Sciatic nerve (tissue), 2 donors: ENCODE measurements around the gene LMAN2. TPM values are rescaled to one million over a fixed set of nuclear protein-coding genes. Genes with fewer than 3 reads are reported as not detected.
A peak's percentile ranks its signal among the peaks of the same experiment; 100 is the strongest.
"Not testable (repeated sequence)": the region's sequence is repeated elsewhere in the genome, so short reads cannot be mapped to it uniquely, and the experiment has no call there.

Source experiments
- ATAC-seq: fragments of 200-7000 bp; cut with Tn5 transposase; one replicate; pipeline ENCODE4 v1.9.1; 2020; ENCODE audit warnings: mild to moderate bottlenecking, moderate library complexity
- DNase-seq: peaks from one replicate; pipeline ENCODE4 v3.0.0-alpha.2; 2020; ENCODE audit warnings: low spot score
- intact Hi-C: fragments of 100-400 bp; cut with DNase I; formaldehyde crosslinking; loops from one replicate; pipeline ENCODE4 v1.14.2; 2022
- total RNA-seq: library from RNA; stranded (reverse); fragmentation: NEBNext Ultra II Directional; extraction: Animal tissue kit (Norgen Biotek cat#: 25700); gene quantifications from one replicate; pipeline ENCODE4 v1.2.1, GENCODE V29; 2021
- donor health status: DM: no; HTN: no; CAD: no.
- donor health status: DM: no; HTN: no; CAD: no.

Gene LMAN2
- total RNA-seq, 1 donor from 2014 or later, result 70.0 TPM

GRCh38 chr5:177354711-177355110, 3.2 kb upstream of the LMAN2 start:
- ATAC-seq (no peak), DNase-seq (no peak)
- intact Hi-C loops, result no loop called here

GRCh38 chr5:177354256-177354655, 2.8 kb upstream of the LMAN2 start:
- no peak for ATAC-seq
- DNase-seq, result no peak
- intact Hi-C loops, result no loop called here

- no peak for DNase-seq
- no peak for ATAC-seq
- intact Hi-C loops, result no loop called here
Measured at GRCh38 chr5:177353093-177353492, 1.6 kb upstream of the LMAN2 start.

GRCh38 chr5:177350776-177351391, 584 bp downstream of the LMAN2 start:
- peak; percentile 18 for ATAC-seq
- intact Hi-C loops, result no loop called here

GRCh38 chr5:177349762-177350161, 1.7 kb downstream of the LMAN2 start:
- intact Hi-C loops, result no loop called here
- ATAC-seq, result no peak
- no peak for DNase-seq

More at GRCh38 chr5:177350776-177351391, 584 bp downstream of the LMAN2 start:
- DNase-seq, result no peak

- intact Hi-C loops, result no loop called here
- ATAC-seq, result no peak
Measured at GRCh38 chr5:177349362-177349647, 2.2 kb downstream of the LMAN2 start.

GRCh38 chr5:177347699-177348098, 3.8 kb downstream of the LMAN2 start:
- DNase-seq (no peak), ATAC-seq (no peak)
- intact Hi-C loops, result no loop called here

More at GRCh38 chr5:177349362-177349647, 2.2 kb downstream of the LMAN2 start:
- DNase-seq, result no peak

- ATAC-seq (no peak), DNase-seq (no peak)
- intact Hi-C loops, result no loop called here
Measured at GRCh38 chr5:177346820-177347219, 4.6 kb downstream of the LMAN2 start.

GRCh38 chr5:177344891-177345290, 6.6 kb downstream of the LMAN2 start:
- intact Hi-C loops, result no loop called here
- no peak for DNase-seq

GRCh38 chr5:177343777-177344176, 7.7 kb downstream of the LMAN2 start:
- DNase-seq (no peak), ATAC-seq (no peak)
- intact Hi-C loops, result no loop called here

More at GRCh38 chr5:177344891-177345290, 6.6 kb downstream of the LMAN2 start:
- no peak for ATAC-seq

- DNase-seq, intact Hi-C loops, ATAC-seq: not testable (repeated sequence)
Measured at GRCh38 chr5:177343000-177343399, 8.5 kb downstream of the LMAN2 start.

GRCh38 chr5:177339107-177339638, 12.3 kb downstream of the LMAN2 start:
- intact Hi-C loops, result no loop called here
- ATAC-seq, result no peak
- DNase-seq, result no peak

GRCh38 chr5:177338251-177339106, 13.0 kb downstream of the LMAN2 start:
- no peak for ATAC-seq
- DNase-seq, result no peak
- intact Hi-C loops, result no loop called here

- DNase-seq (no peak), ATAC-seq (no peak)
- intact Hi-C loops, result no loop called here
Measured at GRCh38 chr5:177336603-177337494, 14.6 kb downstream of the LMAN2 start.

GRCh38 chr5:177336112-177336511, 15.4 kb downstream of the LMAN2 start:
- DNase-seq, result no peak
- no peak for ATAC-seq
- intact Hi-C loops, result no loop called here

GRCh38 chr5:177335701-177336065, 15.8 kb downstream of the LMAN2 start:
- DNase-seq, result no peak
- ATAC-seq, result no peak
- intact Hi-C loops, result no loop called here

- ATAC-seq (no peak), DNase-seq (no peak)
- intact Hi-C loops, result no loop called here
Measured at GRCh38 chr5:177334781-177335700, 16.4 kb downstream of the LMAN2 start.

- no peak for ATAC-seq
- intact Hi-C loops, result no loop called here
- DNase-seq, result no peak
Measured at GRCh38 chr5:177334155-177334551, 17.3 kb downstream of the LMAN2 start.
